ENCODE data around the gene LARGE2.

DNA sequence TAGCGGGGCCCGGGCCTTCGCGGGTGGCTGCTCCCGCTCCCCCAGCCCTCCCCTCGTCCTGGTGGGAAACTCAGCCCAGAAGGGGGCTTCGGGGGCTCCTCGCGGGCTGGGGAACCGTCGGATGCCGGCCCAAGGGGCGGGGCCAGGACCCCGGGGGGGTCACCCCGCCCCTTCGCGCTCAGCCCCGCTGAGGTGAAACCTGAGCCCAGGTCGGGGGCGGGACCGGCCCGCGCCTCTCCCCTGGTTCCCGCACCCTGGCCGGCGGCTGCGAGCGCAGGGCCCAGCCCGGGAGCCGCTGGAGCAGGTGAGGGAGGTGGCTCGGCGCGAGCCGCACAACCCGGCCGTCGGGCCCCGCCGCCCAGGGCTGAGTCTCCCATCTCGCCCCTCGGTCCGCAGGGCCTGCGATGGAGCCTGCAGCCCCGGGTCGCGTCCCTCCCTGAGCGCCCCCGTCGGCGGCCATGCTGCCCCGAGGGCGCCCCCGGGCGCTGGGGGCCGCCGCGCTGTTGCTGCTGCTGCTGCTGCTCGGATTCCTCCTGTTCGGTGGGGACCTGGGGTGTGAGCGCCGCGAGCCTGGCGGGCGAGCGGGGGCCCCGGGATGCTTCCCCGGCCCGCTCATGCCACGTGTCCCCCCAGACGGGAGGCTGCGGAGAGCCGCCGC, at the start of gene LARGE2:
- TF ChIP-seq EZH2 (IDR thresholded peaks at IDR 0.05) (no peak), POLR2AphosphoS5 (IDR thresholded peaks at IDR 0.05; ENCODE audit: borderline replicate concordance, low read depth, low read length) (no peak; the same call in 1 of the 2 replicates), FOXP2 (optimal IDR thresholded peaks at IDR 0.05; ENCODE audit: control extremely low read depth, extremely low read length, insufficient read depth) (no peak)
